OCI-LY7 (cell line): ENCODE results near the gene FUT3. TPM values are rescaled to one million over a fixed set of nuclear protein-coding genes. Genes with fewer than 3 reads are reported as not detected.

Experiments
- BruUV-seq: library from RNA; stranded (reverse); fragments of 400-500 nt; replicated peaks from 2 replicates; lab custom pipeline; 2021; lab: Mats Ljungman, UMichigan
- CTCF ChIA-PET: fragments of 300-600 bp; sonication (Branson Sonifier 250); formaldehyde crosslinking; loops from one replicate; lab custom pipeline; 2022; ENCODE audit warnings: antibody characterized with exemption; ENCODE audit not compliant: unreplicated experiment; lab: Charles Lee
- POLR2A ChIA-PET: fragments of 300-600 bp; sonication (Branson Sonifier 250); formaldehyde crosslinking; loops from one replicate; lab custom pipeline; 2022; ENCODE audit warnings: antibody characterized with exemption; lab: Charles Lee
- DNase-seq: peaks from one replicate; pipeline ENCODE4 v3.0.0-alpha.2; 2015; ENCODE audit warnings: low spot score
- H2AFZ ChIP-seq: fragments of 200-600 bp; sonication (generic), shearing (Covaris generic); 2 replicates; pipeline ENCODE4 v1.6.1; 2014; ENCODE audit warnings: mild to moderate bottlenecking, antibody characterized with exemption, low read length, moderate library complexity
- H3K27ac ChIP-seq: fragments of 200-600 bp; sonication (generic); 2 replicates; pipeline ENCODE4 v1.5.1; 2014; ENCODE audit warnings: mixed run types, low read depth, mild to moderate bottlenecking, moderate library complexity, low read length, inconsistent platforms; ENCODE audit not compliant: poor library complexity, severe bottlenecking
- H3K36me3 ChIP-seq: fragments of 200-600 bp; sonication (generic); 2 replicates; pipeline ENCODE4 v1.6.1; 2014; ENCODE audit warnings: mild to moderate bottlenecking, antibody characterized with exemption, low read length, moderate library complexity, mixed read lengths; ENCODE audit not compliant: insufficient read depth
- H3K4me1 ChIP-seq: fragments of 200-600 bp; sonication (generic); 2 replicates; pipeline ENCODE4 v1.5.1; 2014; ENCODE audit warnings: mild to moderate bottlenecking, low read length; ENCODE audit not compliant: insufficient read depth, poor library complexity, severe bottlenecking
- H3K4me2 ChIP-seq: fragments of 200-600 bp; sonication (generic); 2 replicates; pipeline ENCODE4 v1.6.1; 2014; ENCODE audit warnings: mild to moderate bottlenecking, low read length
- H3K4me3 ChIP-seq: fragments of 200-600 bp; sonication (generic); 2 replicates; pipeline ENCODE4 v1.5.1; 2014; ENCODE audit warnings: mild to moderate bottlenecking, low read depth, low read length; ENCODE audit not compliant: poor library complexity, severe bottlenecking
- H3K79me2 ChIP-seq: fragments of 200-600 bp; sonication (generic); 2 replicates; pipeline ENCODE4 v1.6.1; 2016; ENCODE audit warnings: low read depth, mild to moderate bottlenecking, low read length, moderate library complexity, mixed read lengths; ENCODE audit not compliant: insufficient read depth
- H3K9me2 ChIP-seq: fragments of 200-600 bp; sonication (generic); 2 replicates; pipeline ENCODE4 v1.6.1; 2016; ENCODE audit warnings: mild to moderate bottlenecking, low read length, mixed read lengths; ENCODE audit not compliant: insufficient read depth
- H3K9me3 ChIP-seq: fragments of 200-600 bp; sonication (generic); 2 replicates; pipeline ENCODE4 v1.6.1; 2014; ENCODE audit warnings: mild to moderate bottlenecking, mixed run types, low read length, mixed read lengths
- H4K20me1 ChIP-seq: fragments of 200-600 bp; sonication (generic); 2 replicates; pipeline ENCODE4 v1.6.1; 2014; ENCODE audit warnings: mild to moderate bottlenecking, antibody characterized with exemption, low read length, moderate library complexity, mixed read lengths; ENCODE audit not compliant: insufficient read depth
- CTCF ChIP-seq: fragments of 200-600 bp; sonication (generic); conservative IDR thresholded peaks from 2 replicates; pipeline ENCODE4 v1.5.1; 2014; ENCODE audit warnings: mild to moderate bottlenecking, antibody characterized with exemption, low read length, moderate library complexity, mixed read lengths
- EZH2phosphoT487 ChIP-seq: fragments of 200-600 bp; sonication (generic); IDR thresholded peaks from 2 replicates; pipeline ENCODE4 v1.6.1; 2018; ENCODE audit warnings: low read depth, borderline replicate concordance, mild to moderate bottlenecking, mixed run types, antibody characterized with exemption, low read length, moderate library complexity, mixed read lengths
- intact Hi-C: fragments of 100-400 bp; cut with micrococcal nuclease; formaldehyde crosslinking; loops from one replicate; pipeline ENCODE4 v1.10.0; 2022; ENCODE audit not compliant: unreplicated experiment
- total RNA-seq, 2 experiments: library from RNA; depleted of rRNA in 1 of 2; stranded (reverse); fragments of >200 nt in 1 of 2; shearing (Covaris generic) in 1 of 2; gene quantifications; 2 replicates each; pipeline ENCODE4 v1.2.3, GENCODE V29; 2014 to 2022

Gene FUT3
- total RNA-seq, 2 experiments from 2014 or later = 0.47 TPM; not detected in 1

- H4K20me1 ChIP-seq = no peaks in the 10 kb centered on the region
- H3K79me2 ChIP-seq = no peaks in the 10 kb centered on the region
- no peak overlapping the region for H3K4me3 ChIP-seq
- no peak for DNase-seq
- BruUV-seq = no TSS peak
- no peaks in the 10 kb centered on the region for H3K9me2 ChIP-seq
- no peaks in the 10 kb centered on the region for H3K36me3 ChIP-seq
- ChIA-PET CTCF (interaction anchor here (0.7 kb wide), 1 partner anchor 124 kb away, joined by 3 read pairs; no protein-coding TSS in a partner anchor), POLR2A (no interaction called here)
- H3K4me1 ChIP-seq = peaks cover 17% of the 10 kb centered on the region
- no peak overlapping the region for H3K4me2 ChIP-seq
- no peak overlapping the region for H2AFZ ChIP-seq
- intact Hi-C loops = no loop called here
- TF ChIP-seq CTCF (no peak; the same call in 1 of the 2 replicates), EZH2phosphoT487 (no peak)
- H3K27ac ChIP-seq = no peak overlapping the region
- no peaks in the 10 kb centered on the region for H3K9me3 ChIP-seq
Measured at GRCh38 chr19:5806133-5806489, 45.1 kb downstream of the FUT3 start.

- Histone ChIP-seq H3K27ac (no peak overlapping the region), H2AFZ (no peak overlapping the region), H3K79me2 (no peaks in the 10 kb centered on the region), H3K9me2 (no peaks in the 10 kb centered on the region), H3K36me3 (no peaks in the 10 kb centered on the region), H3K4me1 (peaks cover 17% of the 10 kb centered on the region), H4K20me1 (no peaks in the 10 kb centered on the region), H3K4me2 (peak overlapping the region; percentile 49), H3K9me3 (no peaks in the 10 kb centered on the region), H3K4me3 (peak overlapping the region; percentile 42)
- intact Hi-C loops = no loop called here
- BruUV-seq = no TSS peak
- peak; percentile 80 for DNase-seq
- ChIA-PET CTCF (no interaction called here), POLR2A (no interaction called here)
- TF ChIP-seq CTCF (peak; percentile 86), EZH2phosphoT487 (no peak)
Measured at GRCh38 chr19:5805462-5806132, 45.7 kb downstream of the FUT3 start.
